HCT116 (cell line): ENCODE measurements around the gene DAAM2. TPM values are rescaled to one million over a fixed set of nuclear protein-coding genes. Genes with fewer than 3 reads are reported as not detected.

Experiments
- ATAC-seq: fragments of 200-7000 bp; cut with Tn5 transposase; 2 replicates; pipeline ENCODE4 v1.9.1; 2020; ENCODE audit warnings: mild to moderate bottlenecking, moderate library complexity
- BruUV-seq: library from RNA; stranded (reverse); fragments of 400-500 nt; replicated peaks from 2 replicates; lab custom pipeline; 2021; lab: Mats Ljungman, UMichigan
- CTCF ChIA-PET: fragments of 300-600 bp; sonication (Branson Sonifier 250); formaldehyde crosslinking; loops from one replicate; lab custom pipeline; 2021; ENCODE audit warnings: antibody characterized with exemption; lab: Charles Lee
- POLR2A ChIA-PET: fragments of 300-600, 350-600 bp; sonication (Branson Sonifier 250); formaldehyde crosslinking; loops from one replicate; lab custom pipeline; 2021; ENCODE audit warnings: antibody characterized with exemption; lab: Charles Lee
- RAD21 ChIA-PET, 2 experiments: fragments of 300-600 bp; sonication (Branson Sonifier 250); formaldehyde crosslinking; loops; one replicate each; lab custom pipeline; 2023; ENCODE audit warnings: low total read pairs in 2 of 2; ENCODE audit not compliant: uncharacterized antibody in 2 of 2, unreplicated experiment in 2 of 2, low non-redundant PET in 1 of 2; lab: Charles Lee
- DNase-seq: peaks from one replicate; pipeline ENCODE4 v3.0.0-alpha.2; 2010; ENCODE audit warnings: low read depth, low spot score
- H2AFZ ChIP-seq: fragments of 200-600 bp; shearing (Covaris generic), sonication (generic); 2 replicates; pipeline ENCODE4 v1.6.1; 2017; ENCODE audit warnings: low read depth, mixed run types, mixed read lengths, antibody characterized with exemption, low read length; ENCODE audit not compliant: poor library complexity, severe bottlenecking
- H3K27ac ChIP-seq: 2 replicates; pipeline ENCODE4 v1.5.1; 2012; ENCODE audit warnings: low read depth, low read length
- H3K27me3 ChIP-seq: fragments of 200-600 bp; sonication (generic); 2 replicates; pipeline ENCODE4 v1.6.1; 2016; ENCODE audit warnings: mixed run types, low read length, mixed read lengths; ENCODE audit not compliant: insufficient read depth
- H3K36me3 ChIP-seq, 2 experiments: fragments of 200-500 bp in 1 of 2; fragments of 200-600 bp in 1 of 2; sonication (Bioruptor generic) in 1 of 2; sonication (generic) in 1 of 2; 2 replicates each; pipeline versions ENCODE4 v1.5.1 to v1.6.1; 2014 to 2016; ENCODE audit warnings: low read length in 2 of 2, inconsistent platforms in 1 of 2, mixed read lengths in 1 of 2, mixed run types in 1 of 2; ENCODE audit not compliant: insufficient read depth in 2 of 2, control insufficient read depth in 1 of 2
- H3K4me1 ChIP-seq, 2 experiments: fragments of 200-600 bp in 1 of 2; sonication (generic) in 1 of 2; 2 replicates each; pipeline versions ENCODE4 v1.5.1 to v1.6.1; 2012 to 2017; ENCODE audit warnings: low read length in 2 of 2, inconsistent platforms in 1 of 2, mild to moderate bottlenecking in 1 of 2, mixed read lengths in 1 of 2, mixed run types in 1 of 2, moderate library complexity in 1 of 2; ENCODE audit not compliant: insufficient read depth in 2 of 2, control insufficient read depth in 1 of 2
- H3K4me2 ChIP-seq: fragments of 200-600 bp; sonication (generic); 2 replicates; pipeline ENCODE4 v1.6.1; 2017; ENCODE audit warnings: mixed run types, low read length, mixed read lengths
- H3K4me3 ChIP-seq, 2 experiments: fragments of 200-600 bp in 1 of 2; sonication (generic) in 1 of 2; replicated peaks in 1 of 2; 2 replicates each; pipeline ENCODE4 v1.5.1; 2011 to 2016; ENCODE audit warnings: low read length in 2 of 2, control low read depth in 1 of 2, low read depth in 1 of 2, mild to moderate bottlenecking in 1 of 2, mixed read lengths in 1 of 2, mixed run types in 1 of 2
- H3K79me2 ChIP-seq: fragments of 200-600 bp; sonication (generic); 2 replicates; pipeline ENCODE4 v1.6.1; 2017; ENCODE audit warnings: mild to moderate bottlenecking, mixed run types, low read length, moderate library complexity, mixed read lengths; ENCODE audit not compliant: insufficient read depth
- H3K9ac ChIP-seq: fragments of 200-600 bp; sonication (generic); 2 replicates; pipeline ENCODE4 v1.6.1; 2016; ENCODE audit warnings: low read length, mixed read lengths
- H3K9me2 ChIP-seq: fragments of 200-600 bp; sonication (generic), shearing (Covaris generic); 2 replicates; pipeline ENCODE4 v1.6.1; 2017; ENCODE audit warnings: mixed run types, mild to moderate bottlenecking, moderate library complexity; ENCODE audit not compliant: insufficient read depth
- H3K9me3 ChIP-seq, 2 experiments: fragments of 200-500 bp in 1 of 2; fragments of 200-600 bp in 1 of 2; sonication (Bioruptor generic) in 1 of 2; sonication (generic) in 1 of 2; 2 replicates each; pipeline ENCODE4 v1.6.1; 2014 to 2017; ENCODE audit warnings: low read length in 2 of 2, mixed read lengths in 2 of 2, inconsistent platforms in 1 of 2, low read depth in 1 of 2, mild to moderate bottlenecking in 1 of 2, mixed run types in 1 of 2, moderate library complexity in 1 of 2; ENCODE audit not compliant: control insufficient read depth in 1 of 2, insufficient read depth in 1 of 2
- H4K20me1 ChIP-seq: fragments of 200-600 bp; sonication (generic), shearing (Covaris generic); 2 replicates; pipeline ENCODE4 v1.6.1; 2017; ENCODE audit warnings: mixed run types, mild to moderate bottlenecking, moderate library complexity; ENCODE audit not compliant: insufficient read depth
- CBX3 ChIP-seq: IDR thresholded peaks from 2 replicates; pipeline ENCODE4 v1.6.1; 2012; ENCODE audit warnings: low read depth
- CTCF ChIP-seq, 3 experiments: fragments of 200-600 bp in 1 of 3; sonication (generic) in 1 of 3; IDR thresholded peaks in 2 of 3; conservative IDR thresholded peaks in 1 of 3; 2 replicates each; pipeline ENCODE4 v1.5.1; 2012 to 2017; ENCODE audit warnings: low read depth in 2 of 3, low read length in 2 of 3, antibody characterized with exemption in 1 of 3, borderline replicate concordance in 1 of 3, control low read depth in 1 of 3, mild to moderate bottlenecking in 1 of 3, mixed read lengths in 1 of 3, mixed run types in 1 of 3, moderate library complexity in 1 of 3; ENCODE audit not compliant: insufficient read depth in 1 of 3
- EZH2 ChIP-seq: fragments of 200-600 bp; sonication (generic); IDR thresholded peaks from 2 replicates; pipeline ENCODE4 v1.6.1; 2017; ENCODE audit warnings: antibody characterized with exemption, mixed run types
- RAD21 ChIP-seq: IDR thresholded peaks from 2 replicates; pipeline ENCODE4 v1.6.1; 2012; ENCODE audit warnings: low read depth, mild to moderate bottlenecking
- SIN3A ChIP-seq: IDR thresholded peaks from 2 replicates; pipeline ENCODE4 v1.6.1; 2012; ENCODE audit warnings: low read depth
- SRF ChIP-seq: IDR thresholded peaks from 2 replicates; pipeline ENCODE4 v1.6.1; 2012; ENCODE audit warnings: low read depth
- YY1 ChIP-seq: IDR thresholded peaks from 2 replicates; pipeline ENCODE4 v1.6.1; 2011; ENCODE audit warnings: low read length, low read depth, moderate library complexity, mild to moderate bottlenecking; ENCODE audit not compliant: insufficient replicate concordance; ENCODE audit errors: extremely low read depth
- intact Hi-C: fragments of 100-400 bp; cut with micrococcal nuclease; formaldehyde crosslinking; loops from 2 replicates; pipeline ENCODE4 v1.10.0; 2022
- total RNA-seq: library from RNA; stranded (reverse); gene quantifications from one replicate; pipeline ENCODE4 v1.2.1, GENCODE V29; 2021; ENCODE audit not compliant: unreplicated experiment

DAAM2 gene
- total RNA-seq, 1 experiment from 2014 or later: not detected

GRCh38 chr6:39892490-39893129 lies 100.4 kb downstream of the DAAM2 start:
- no peak overlapping the region for H3K4me3 ChIP-seq
- DNase-seq: peak; percentile 6
- no peaks in the 10 kb centered on the region for H3K9me3 ChIP-seq
- H3K4me1 ChIP-seq: no peaks in the 10 kb centered on the region
- RAD21 ChIA-PET: no interaction called here
- intact Hi-C loops: loop anchor here (1.0 kb wide), 3 partner anchors 515 to 544 kb away; no protein-coding TSS in a partner anchor
- H3K4me2 ChIP-seq: no peak overlapping the region
- no TSS peak for BruUV-seq
- CTCF ChIA-PET: interaction anchor here (1.3 to 1.9 kb wide), 2 partner anchors 516 to 530 kb away, joined by 3 to 6 read pairs; no protein-coding TSS in a partner anchor
- H3K9me2 ChIP-seq: no peaks in the 10 kb centered on the region
- no peak overlapping the region for H3K27ac ChIP-seq
- no peaks in the 10 kb centered on the region for H3K79me2 ChIP-seq
- H3K27me3 ChIP-seq: peaks cover 28% of the 10 kb centered on the region
- no peak overlapping the region for H3K9ac ChIP-seq
- H3K36me3 ChIP-seq: no peaks in the 10 kb centered on the region
- no peaks in the 10 kb centered on the region for H4K20me1 ChIP-seq
- POLR2A ChIA-PET: no interaction called here
- TF ChIP-seq EZH2 (no peak), RAD21 (peak; percentile 73), SRF (no peak), CBX3 (no peak), SIN3A (no peak), YY1 (no peak), CTCF (IDR thresholded peaks at IDR 0.05 in 2 of 3, conservative IDR thresholded peaks at IDR 0.05 in 1 of 3; ENCODE audit: borderline replicate concordance in 1 of 3, insufficient read depth in 1 of 3, low read depth in 2 of 3, low read length in 2 of 3) (peak; percentile 47 to 71 (median 66); a peak in 5 of 6 replicates)
- no peak overlapping the region for H2AFZ ChIP-seq
- ATAC-seq: peak; percentile 95
